DMS153 treated with DMSO at 0.1 percent for 48 hours (cell line): ENCODE data around the gene FMR1NB.

Source experiments
- DNase-seq: peaks from one replicate; lab custom pipeline; 2025; ENCODE audit not compliant: unreplicated experiment; lab: John Stamatoyannopoulos, UW

Gene FMR1NB

DNA sequence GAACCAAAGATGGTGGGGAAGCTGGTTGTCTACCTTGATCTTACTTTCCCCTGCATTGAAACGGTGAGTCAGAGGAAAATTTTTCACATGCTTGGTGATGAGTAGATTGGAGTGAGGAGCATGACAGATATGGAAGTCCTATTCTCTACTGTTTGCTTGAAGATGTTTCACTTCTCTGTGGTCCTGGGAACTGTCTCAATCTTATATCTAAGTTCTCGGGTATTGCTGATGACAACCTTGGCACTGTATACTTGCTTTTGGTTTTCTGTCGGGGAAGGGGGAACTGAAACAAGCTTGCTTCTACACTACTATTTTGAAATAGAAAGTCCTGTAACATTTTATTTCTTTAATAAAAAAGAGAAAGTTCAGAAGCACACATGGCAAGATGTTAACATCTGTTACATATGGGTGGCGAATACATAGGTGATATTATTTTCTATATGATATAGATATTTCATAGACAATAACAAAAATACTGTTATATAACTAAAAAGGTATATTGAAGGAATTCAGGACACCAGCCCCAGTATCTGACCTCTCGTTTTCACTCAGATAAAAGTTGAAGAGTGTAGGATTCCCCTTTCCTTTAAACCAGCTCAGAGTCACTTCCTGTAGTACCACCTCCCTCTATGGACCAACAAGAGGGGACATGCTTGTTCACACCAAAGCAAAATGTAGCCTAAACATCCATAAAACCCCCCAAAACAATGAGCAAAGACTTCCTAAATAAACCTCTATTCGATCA, 88.8 kb downstream of the FMR1NB start:
- DNase-seq = no peak

DNA sequence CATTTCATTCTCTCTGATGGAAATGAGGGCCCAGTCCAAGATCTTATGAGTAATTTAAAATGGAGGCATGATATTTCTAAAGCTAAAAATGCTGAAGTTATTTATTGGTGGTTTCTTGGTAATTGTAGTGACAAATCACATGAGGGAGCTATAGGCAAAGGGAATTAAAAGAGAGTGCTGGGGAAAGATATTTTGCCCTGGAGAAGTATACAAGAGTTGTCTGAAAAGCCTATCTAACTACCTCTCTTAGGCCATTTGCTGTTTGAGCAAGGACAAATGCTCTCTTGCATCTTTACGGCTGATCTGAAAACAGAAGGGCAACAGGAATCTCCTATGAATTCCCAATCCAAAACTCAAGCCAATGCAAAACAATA, 89.4 kb downstream of the FMR1NB start:
- no peak for DNase-seq
